ENCODE data around the gene KRT3.

Gene KRT3

DNA sequence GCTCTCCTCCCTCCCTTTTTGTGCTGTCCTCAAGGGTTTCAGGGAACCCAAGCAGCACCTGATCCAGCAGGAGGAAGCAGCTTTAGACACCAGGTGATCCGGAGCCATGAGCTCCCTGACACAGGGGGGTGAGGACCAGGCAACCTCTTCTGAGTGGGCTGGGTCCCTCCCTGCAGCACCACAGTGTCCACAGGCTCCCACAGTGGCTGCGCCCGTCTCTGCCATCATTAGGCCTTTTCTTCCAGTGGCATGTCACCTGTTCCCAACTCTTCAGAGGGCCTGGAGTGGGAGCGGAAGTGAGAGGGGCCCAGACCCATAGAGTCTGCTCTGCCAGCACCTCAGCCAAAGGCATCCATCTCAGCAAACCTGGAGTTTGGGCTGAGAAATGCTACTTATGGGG, 18.4 kb downstream of the KRT3 start:
- TF ChIP-seq ZBTB7A (IDR thresholded peaks at IDR 0.05; ENCODE audit: low read depth) (no peak), TEAD4 (IDR thresholded peaks at IDR 0.05) (no peak), TAF1 (IDR thresholded peaks at IDR 0.05; ENCODE audit: low read depth) (no peak), CREB1 (IDR thresholded peaks at IDR 0.05; ENCODE audit: low read depth) (no peak), YY1 (IDR thresholded peaks at IDR 0.05; ENCODE audit: low read depth) (no peak), EGR1 (IDR thresholded peaks at IDR 0.05) (no peak), NFIC (IDR thresholded peaks at IDR 0.05) (no peak), CEBPB (IDR thresholded peaks at IDR 0.05) (no peak), RAD21 (IDR thresholded peaks at IDR 0.05; ENCODE audit: low read depth) (no peak), FOXM1 (IDR thresholded peaks at IDR 0.05; ENCODE audit: borderline replicate concordance, low read depth) (no peak), TCF12 (IDR thresholded peaks at IDR 0.05; ENCODE audit: low read depth) (no peak), EP300 (IDR thresholded peaks at IDR 0.05; ENCODE audit: borderline replicate concordance) (no peak)
- TF ChIP-seq, protein P1, sequence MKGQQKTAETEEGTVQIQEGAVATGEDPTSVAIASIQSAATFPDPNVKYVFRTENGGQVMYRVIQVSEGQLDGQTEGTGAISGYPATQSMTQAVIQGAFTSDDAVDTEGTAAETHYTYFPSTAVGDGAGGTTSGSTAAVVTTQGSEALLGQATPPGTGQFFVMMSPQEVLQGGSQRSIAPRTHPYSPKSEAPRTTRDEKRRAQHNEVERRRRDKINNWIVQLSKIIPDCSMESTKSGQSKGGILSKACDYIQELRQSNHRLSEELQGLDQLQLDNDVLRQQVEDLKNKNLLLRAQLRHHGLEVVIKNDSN (IDR thresholded peaks at IDR 0.05), result no peak
- TF ChIP-seq, protein P2, sequence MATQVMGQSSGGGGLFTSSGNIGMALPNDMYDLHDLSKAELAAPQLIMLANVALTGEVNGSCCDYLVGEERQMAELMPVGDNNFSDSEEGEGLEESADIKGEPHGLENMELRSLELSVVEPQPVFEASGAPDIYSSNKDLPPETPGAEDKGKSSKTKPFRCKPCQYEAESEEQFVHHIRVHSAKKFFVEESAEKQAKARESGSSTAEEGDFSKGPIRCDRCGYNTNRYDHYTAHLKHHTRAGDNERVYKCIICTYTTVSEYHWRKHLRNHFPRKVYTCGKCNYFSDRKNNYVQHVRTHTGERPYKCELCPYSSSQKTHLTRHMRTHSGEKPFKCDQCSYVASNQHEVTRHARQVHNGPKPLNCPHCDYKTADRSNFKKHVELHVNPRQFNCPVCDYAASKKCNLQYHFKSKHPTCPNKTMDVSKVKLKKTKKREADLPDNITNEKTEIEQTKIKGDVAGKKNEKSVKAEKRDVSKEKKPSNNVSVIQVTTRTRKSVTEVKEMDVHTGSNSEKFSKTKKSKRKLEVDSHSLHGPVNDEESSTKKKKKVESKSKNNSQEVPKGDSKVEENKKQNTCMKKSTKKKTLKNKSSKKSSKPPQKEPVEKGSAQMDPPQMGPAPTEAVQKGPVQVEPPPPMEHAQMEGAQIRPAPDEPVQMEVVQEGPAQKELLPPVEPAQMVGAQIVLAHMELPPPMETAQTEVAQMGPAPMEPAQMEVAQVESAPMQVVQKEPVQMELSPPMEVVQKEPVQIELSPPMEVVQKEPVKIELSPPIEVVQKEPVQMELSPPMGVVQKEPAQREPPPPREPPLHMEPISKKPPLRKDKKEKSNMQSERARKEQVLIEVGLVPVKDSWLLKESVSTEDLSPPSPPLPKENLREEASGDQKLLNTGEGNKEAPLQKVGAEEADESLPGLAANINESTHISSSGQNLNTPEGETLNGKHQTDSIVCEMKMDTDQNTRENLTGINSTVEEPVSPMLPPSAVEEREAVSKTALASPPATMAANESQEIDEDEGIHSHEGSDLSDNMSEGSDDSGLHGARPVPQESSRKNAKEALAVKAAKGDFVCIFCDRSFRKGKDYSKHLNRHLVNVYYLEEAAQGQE (IDR thresholded peaks at IDR 0.05; ENCODE audit: low read depth), result no peak
- TF ChIP-seq, protein P3, sequence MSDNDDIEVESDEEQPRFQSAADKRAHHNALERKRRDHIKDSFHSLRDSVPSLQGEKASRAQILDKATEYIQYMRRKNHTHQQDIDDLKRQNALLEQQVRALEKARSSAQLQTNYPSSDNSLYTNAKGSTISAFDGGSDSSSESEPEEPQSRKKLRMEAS (IDR thresholded peaks at IDR 0.05), result no peak

DNA sequence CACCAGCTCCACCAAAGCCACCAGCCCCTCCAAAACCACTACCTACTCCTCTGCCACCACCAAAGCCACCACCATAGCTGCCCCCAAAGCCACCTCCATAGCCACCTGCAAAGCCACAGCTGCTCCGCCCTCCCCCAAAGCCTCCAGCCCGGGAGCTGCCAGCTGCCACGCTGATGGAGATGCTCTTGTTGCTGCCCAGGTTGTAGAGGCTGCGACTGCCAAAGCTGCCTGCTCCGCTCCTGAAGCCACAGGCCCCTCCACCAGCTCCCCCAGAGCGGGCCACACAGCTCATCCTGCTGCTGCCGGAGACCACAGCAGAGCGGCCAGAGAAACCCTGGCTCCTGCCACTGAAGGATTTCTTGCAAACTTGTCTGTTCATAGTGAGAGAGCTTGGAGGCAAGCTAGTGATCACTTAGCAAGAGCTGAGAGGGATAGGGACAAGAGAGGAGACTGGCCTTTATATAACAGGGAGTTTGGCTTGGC, 19.0 kb downstream of the KRT3 start, which contains the start of gene KRT76:
TSS of gene KRT76 (minus strand) at position 433 of the 483 bp plus-strand sequence. CDS start at position 379, 54 bp downstream.
- TF ChIP-seq, protein P1 (IDR thresholded peaks at IDR 0.05), result no peak
- TF ChIP-seq EGR1 (IDR thresholded peaks at IDR 0.05), result no peak
- TF ChIP-seq YY1 (IDR thresholded peaks at IDR 0.05; ENCODE audit: low read depth), result no peak

DNA sequence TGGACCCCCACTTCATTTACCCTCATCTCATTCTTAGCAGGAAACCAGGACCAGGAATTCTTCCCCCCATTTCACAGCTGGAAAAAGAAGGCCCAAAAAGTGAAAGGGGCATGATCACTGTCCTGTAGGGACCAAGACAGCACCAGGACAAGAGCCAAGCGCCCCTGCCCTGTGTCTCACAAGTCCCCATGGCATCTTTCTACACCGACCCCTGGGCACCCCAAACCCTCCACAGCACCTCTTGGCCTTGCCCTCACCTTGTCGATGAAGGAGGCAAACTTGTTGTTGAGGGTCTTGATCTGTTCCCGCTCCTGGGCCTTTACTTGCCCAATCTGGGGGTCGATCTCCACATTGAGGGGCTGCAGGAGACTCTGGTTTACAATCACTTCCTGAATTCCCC, 19.5 kb downstream of the KRT3 start:
- TF ChIP-seq, protein P2 (IDR thresholded peaks at IDR 0.05; ENCODE audit: low read depth), result no peak
- no peak for TF ChIP-seq RAD21 (IDR thresholded peaks at IDR 0.05; ENCODE audit: low read depth)
- TF ChIP-seq EGR1 (IDR thresholded peaks at IDR 0.05), result no peak
- no peak for TF ChIP-seq NFIC (IDR thresholded peaks at IDR 0.05)
- TF ChIP-seq TAF1 (IDR thresholded peaks at IDR 0.05; ENCODE audit: low read depth), result no peak
- TF ChIP-seq, protein P1 (IDR thresholded peaks at IDR 0.05), result no peak
- TF ChIP-seq, protein P3 (IDR thresholded peaks at IDR 0.05), result no peak
- no peak for TF ChIP-seq YY1 (IDR thresholded peaks at IDR 0.05; ENCODE audit: low read depth)
- no peak for TF ChIP-seq TCF12 (IDR thresholded peaks at IDR 0.05; ENCODE audit: low read depth)
- no peak for TF ChIP-seq CEBPB (IDR thresholded peaks at IDR 0.05)
- TF ChIP-seq FOXM1 (IDR thresholded peaks at IDR 0.05; ENCODE audit: borderline replicate concordance, low read depth), result no peak
- no peak for TF ChIP-seq ZBTB7A (IDR thresholded peaks at IDR 0.05; ENCODE audit: low read depth)

DNA sequence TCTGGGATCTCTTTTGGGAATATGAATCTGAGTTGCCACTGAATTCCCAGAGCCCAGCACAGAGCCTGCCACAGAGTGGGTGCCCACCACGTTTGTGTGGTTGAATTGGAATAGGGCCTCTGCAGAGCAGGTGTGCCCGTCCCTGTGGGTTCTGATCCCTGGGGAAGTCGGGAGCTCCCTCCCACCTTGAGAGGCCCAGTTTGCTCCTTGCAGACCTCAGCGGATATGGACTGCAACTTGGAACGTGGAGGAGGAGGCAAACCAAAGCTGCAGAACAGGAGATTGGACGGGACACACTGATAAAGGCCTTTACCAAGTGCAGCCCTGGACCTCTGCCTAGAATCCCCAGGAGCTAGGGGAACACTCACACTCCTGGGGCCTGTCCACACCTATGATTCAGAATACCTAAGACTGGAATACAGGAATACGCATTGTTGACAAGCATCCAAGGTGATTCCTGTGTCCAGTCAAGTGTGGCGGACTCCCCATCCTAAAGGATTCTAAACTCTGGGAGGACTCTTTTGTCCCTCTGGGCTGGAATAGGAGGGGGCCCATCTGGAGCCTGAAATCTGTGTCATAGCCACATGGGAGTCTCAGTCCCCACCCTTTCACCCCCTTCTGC, 21.2 kb downstream of the KRT3 start:
- TF ChIP-seq, protein P1 (IDR thresholded peaks at IDR 0.05), result no peak
- 0 out of 2 replicates have a peak, but pooled peaks have one; percentile 31 for TF ChIP-seq FOXM1 (IDR thresholded peaks at IDR 0.05; ENCODE audit: borderline replicate concordance, low read depth)
- TF ChIP-seq, protein P2 (IDR thresholded peaks at IDR 0.05; ENCODE audit: low read depth), result 0 out of 2 replicates have a peak, but pooled peaks have one; percentile 12
- peak; percentile 76; the same call in 1 of the 2 replicates for TF ChIP-seq EP300 (IDR thresholded peaks at IDR 0.05; ENCODE audit: borderline replicate concordance)
- peak; percentile 31; the same call in 1 of the 2 replicates for TF ChIP-seq YY1 (IDR thresholded peaks at IDR 0.05; ENCODE audit: low read depth)
- TF ChIP-seq, protein P3 (IDR thresholded peaks at IDR 0.05), result no peak
- no peak for TF ChIP-seq EGR1 (IDR thresholded peaks at IDR 0.05)
- peak; percentile 85 for TF ChIP-seq TEAD4 (IDR thresholded peaks at IDR 0.05)
- TF ChIP-seq ZBTB7A (IDR thresholded peaks at IDR 0.05; ENCODE audit: low read depth), result peak; percentile 65; the same call in 1 of the 2 replicates
- no peak; the same call in 1 of the 2 replicates for TF ChIP-seq RAD21 (IDR thresholded peaks at IDR 0.05; ENCODE audit: low read depth)
- TF ChIP-seq CEBPB (IDR thresholded peaks at IDR 0.05), result no peak
- TF ChIP-seq NFIC (IDR thresholded peaks at IDR 0.05), result peak; percentile 92
- no peak for TF ChIP-seq CREB1 (IDR thresholded peaks at IDR 0.05; ENCODE audit: low read depth)
- TF ChIP-seq TCF12 (IDR thresholded peaks at IDR 0.05; ENCODE audit: low read depth), result peak; percentile 83
- TF ChIP-seq TAF1 (IDR thresholded peaks at IDR 0.05; ENCODE audit: low read depth), result no peak

Measured in Ishikawa (cell line).